ENCODE measurements around the gene TMEM59L.

The TMEM59L gene

GRCh38 chr19:18639706-18640243 is 27.1 kb downstream of the TMEM59L start:
- no peak for TF ChIP-seq CTCF (IDR thresholded peaks at IDR 0.05; ENCODE audit: low read depth, low read length)
- H3K4me3 ChIP-seq (ENCODE audit: low read depth, low read length) = no peak overlapping the region
- in situ Hi-C loops (cut with HindIII; ENCODE audit: low sequenced_read_pairs) = no loop called here
- no peak for DNase-seq (ENCODE audit: low read depth, low spot score)

- H3K4me3 ChIP-seq (ENCODE audit: low read depth, low read length) = no peak overlapping the region
- TF ChIP-seq CTCF (IDR thresholded peaks at IDR 0.05; ENCODE audit: low read depth, low read length) = no peak
- DNase-seq (ENCODE audit: low read depth, low spot score) = no peak
- in situ Hi-C loops (cut with HindIII; ENCODE audit: low sequenced_read_pairs) = no loop called here
These were observed 31.7 kb downstream of the TMEM59L start for GRCh38 chr19:18644196-18645034.

DNA sequence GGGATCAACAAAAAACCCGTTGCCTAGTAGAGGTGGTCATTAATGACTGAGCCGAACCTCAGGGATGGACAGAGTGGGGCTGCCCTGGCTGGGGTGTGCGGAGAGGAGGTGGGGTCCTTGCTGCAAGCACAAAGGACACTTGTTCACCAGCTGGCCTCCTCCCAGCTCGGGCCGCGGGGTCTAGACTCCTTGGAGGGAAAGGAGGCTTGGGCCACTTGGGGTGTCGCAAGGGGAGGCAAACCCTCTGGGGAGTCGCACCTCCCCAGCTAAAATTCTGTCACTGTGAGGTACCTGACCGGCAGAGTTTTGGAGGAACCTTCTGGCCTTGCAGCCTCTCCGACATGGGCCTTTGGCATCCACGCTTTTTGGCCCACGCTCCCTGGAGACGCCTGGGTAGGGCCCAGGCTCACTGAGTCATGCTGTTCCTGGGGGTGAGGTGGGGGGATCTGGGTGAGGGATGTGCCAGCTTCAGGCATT is 32.4 kb downstream of the TMEM59L start:
- no peak overlapping the region for H3K4me3 ChIP-seq (ENCODE audit: low read depth, low read length)
- DNase-seq (ENCODE audit: low read depth, low spot score) = no peak
- in situ Hi-C loops (cut with HindIII; ENCODE audit: low sequenced_read_pairs) = no loop called here
- TF ChIP-seq CTCF (IDR thresholded peaks at IDR 0.05; ENCODE audit: low read depth, low read length) = no peak

DNA sequence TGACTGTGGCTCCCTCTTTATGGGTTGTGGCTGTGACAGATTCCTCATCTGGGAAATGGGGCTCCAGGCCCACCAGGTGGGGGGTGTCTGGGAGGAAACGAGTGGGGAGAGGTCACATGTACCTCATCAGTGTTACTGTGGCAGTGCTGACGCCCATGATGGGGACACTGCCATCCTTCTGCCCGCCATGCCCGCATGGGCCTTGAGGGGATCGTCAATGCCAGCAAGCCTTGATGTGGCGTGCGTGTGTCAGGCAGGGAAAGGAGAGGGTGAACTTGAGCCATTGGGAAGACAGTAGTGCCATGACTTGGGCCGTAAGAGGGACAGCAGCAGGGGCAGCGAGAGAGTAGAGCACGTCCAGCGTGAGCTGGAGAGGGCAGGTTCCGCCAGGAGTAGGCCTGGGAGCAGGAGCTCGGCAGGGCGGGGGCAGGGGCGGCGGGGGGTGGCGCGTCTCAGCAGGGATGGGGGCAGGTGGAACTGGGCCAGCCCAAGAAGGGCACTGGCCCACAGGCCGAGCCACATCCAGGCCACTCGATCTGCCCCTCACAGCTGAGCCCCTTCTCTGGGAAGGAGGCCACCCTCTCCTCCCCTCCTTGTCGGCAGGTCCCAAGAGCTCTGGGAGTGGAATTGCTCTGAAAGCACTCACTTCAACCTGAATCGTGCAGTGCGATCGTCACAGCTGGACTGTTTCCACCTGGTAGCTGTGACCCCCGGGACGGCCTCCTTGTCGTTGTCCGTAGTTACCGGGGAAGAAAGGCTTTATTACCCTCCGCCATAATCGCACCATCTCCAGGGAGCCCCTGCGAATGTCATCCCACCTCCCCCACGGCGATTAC is 34.1 kb downstream of the TMEM59L start:
- in situ Hi-C loops (cut with HindIII; ENCODE audit: low sequenced_read_pairs) = no loop called here
- no peak for TF ChIP-seq CTCF (IDR thresholded peaks at IDR 0.05; ENCODE audit: low read depth, low read length)
- DNase-seq (ENCODE audit: low read depth, low spot score) = no peak
- H3K4me3 ChIP-seq (ENCODE audit: low read depth, low read length) = no peak overlapping the region

DNA sequence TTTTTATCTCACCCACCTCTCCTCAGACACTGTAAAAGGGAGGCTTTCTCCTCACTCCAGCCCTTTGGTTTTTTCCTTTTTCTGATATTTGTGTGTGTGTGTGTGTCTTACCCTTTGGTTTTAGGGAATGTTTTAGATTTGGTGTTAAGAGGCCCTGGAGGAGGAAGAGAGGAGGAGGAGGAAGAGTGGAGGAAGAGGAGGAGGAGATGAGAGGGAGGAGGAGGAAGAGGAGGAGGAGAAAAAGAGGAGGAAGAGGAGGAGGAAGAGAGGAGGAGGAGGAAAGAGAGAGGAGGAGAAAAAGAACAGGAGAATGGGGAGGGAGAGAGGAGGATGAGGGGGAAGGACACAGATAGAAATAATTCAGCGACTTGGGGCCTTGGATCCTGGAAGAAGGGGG is 34.7 kb downstream of the TMEM59L start:
- in situ Hi-C loops (cut with HindIII; ENCODE audit: low sequenced_read_pairs) = no loop called here
- H3K4me3 ChIP-seq (ENCODE audit: low read depth, low read length) = no peak overlapping the region
- no peak for TF ChIP-seq CTCF (IDR thresholded peaks at IDR 0.05; ENCODE audit: low read depth, low read length)
- DNase-seq (ENCODE audit: low read depth, low spot score) = no peak

DNA sequence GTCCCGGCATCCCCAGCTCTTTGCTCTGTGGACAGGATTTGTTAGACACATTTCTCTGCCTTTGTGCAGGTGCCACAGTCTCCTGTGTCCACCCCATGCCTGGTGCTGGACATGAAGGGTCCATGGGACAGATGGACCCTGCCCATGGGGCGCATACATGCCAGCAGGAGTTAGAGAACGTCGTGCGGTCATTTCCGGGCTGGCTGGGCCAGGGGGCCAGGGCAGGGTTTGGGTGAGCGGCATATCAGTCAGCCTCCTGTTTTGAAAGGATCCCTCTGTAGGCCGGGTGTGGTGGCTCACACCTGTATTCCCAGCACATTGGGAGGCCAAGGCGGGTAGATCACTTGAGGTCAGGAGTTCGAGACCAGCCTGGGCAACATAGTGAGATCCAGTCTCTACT is 35.1 kb downstream of the TMEM59L start:
- no peak overlapping the region for H3K4me3 ChIP-seq (ENCODE audit: low read depth, low read length)
- no peak for DNase-seq (ENCODE audit: low read depth, low spot score)
- TF ChIP-seq CTCF (IDR thresholded peaks at IDR 0.05; ENCODE audit: low read depth, low read length) = no peak
- in situ Hi-C loops (cut with HindIII; ENCODE audit: low sequenced_read_pairs) = no loop called here
